ENCODE measurements around the gene MEIS3.

Gene MEIS3

DNA sequence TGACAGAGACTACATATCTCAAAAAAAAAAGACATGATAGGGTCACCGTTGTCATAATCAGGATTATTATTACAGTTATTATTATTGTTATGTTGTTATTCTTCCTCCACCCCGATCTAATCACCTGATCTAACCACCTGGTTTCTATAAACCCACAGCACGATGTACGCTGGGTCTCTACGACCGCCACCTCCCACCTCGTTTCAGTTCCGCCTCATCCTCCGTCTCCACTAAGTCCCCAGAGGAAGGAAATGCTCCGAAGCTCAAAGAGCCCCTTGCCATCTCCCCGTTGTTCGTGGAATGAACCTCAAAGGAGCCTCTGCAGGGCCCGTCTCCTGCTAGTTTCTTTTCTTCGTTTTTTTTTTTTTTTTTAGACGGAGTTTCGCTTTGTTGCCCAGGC lies 15.9 kb upstream of the MEIS3 start:
- no peak for DNase-seq (ENCODE audit: low read depth)

DNA sequence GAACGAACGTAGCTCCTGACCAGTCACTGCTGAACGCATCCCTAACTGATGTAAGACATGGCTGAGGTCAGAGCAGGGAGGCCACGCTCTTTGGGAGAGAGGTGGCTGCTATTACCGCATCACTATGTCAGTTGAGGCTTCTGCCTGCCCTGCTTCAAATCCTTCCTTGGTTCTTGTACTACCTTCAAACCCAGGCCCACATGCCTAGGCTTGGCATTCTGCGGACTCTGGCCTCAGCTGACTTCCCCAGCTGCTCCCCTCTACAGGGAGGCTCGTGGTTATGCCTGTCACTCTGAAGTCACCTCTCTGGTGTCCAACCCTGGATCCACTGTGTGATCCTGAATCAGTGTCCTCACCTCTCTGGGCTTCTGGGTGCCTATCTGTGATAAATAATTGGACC lies 14.8 kb upstream of the MEIS3 start:
- DNase-seq (ENCODE audit: low read depth): no peak

DNA sequence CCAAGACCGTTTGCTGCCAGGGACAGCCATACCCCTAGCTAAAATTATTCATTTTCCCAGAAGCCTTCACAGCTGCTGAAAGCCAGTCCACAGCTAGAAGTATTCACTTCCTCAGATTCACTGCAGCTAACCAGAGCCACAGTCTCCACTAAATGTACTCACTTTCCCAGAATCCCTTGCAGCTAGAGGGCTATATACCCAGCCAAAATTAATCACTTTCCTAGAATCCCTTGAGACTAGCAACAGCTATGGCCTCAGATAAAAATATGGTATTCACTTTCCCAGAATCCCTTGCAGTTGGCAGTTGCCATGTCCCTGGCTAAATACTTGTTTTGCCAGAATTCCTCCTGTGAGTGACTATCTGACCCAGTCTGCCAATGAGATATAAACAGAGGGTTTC lies 13.8 kb upstream of the MEIS3 start:
- no peak for DNase-seq (ENCODE audit: low read depth)

DNA sequence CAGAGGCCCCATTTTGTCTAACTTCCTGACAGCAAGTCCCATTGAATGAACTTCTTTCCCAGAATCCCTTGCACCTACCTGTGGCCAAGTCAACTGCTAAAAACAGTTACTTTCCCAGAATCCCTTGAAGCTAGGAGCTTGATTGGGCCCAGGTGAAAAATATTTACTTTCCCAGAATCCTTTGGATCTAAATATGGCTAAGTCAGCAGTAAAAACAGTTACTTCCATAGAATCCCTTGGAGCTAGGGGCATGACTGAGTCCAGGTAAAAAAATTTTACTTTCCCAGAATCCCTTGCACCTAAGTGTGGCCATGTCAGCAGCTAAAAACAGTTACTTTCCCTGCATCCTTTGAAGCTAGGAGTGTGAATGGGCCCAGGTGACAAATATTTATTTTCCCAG lies 13.2 kb upstream of the MEIS3 start:
- no peak for DNase-seq (ENCODE audit: low read depth)

DNA sequence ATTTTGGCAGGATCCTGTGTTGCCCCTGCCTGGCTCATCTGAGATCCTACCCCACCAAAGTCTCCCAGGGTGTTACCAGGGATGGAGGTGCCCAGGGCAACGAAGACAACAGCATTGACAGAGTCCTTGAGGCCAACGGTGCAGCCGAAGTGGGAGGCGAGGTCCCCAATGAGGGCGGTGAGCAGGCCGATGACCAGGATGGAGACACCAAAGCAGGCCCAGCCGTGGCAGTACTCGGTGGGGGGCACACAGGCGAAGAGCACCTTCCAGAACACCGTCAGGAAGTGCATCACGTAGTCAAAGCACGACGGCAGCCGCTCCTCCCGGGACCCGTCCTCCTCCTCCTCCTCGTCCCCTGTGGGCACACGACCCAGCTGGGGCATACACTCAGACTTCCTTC lies 12.8 kb upstream of the MEIS3 start:
- no peak for DNase-seq (ENCODE audit: low read depth)

DNA sequence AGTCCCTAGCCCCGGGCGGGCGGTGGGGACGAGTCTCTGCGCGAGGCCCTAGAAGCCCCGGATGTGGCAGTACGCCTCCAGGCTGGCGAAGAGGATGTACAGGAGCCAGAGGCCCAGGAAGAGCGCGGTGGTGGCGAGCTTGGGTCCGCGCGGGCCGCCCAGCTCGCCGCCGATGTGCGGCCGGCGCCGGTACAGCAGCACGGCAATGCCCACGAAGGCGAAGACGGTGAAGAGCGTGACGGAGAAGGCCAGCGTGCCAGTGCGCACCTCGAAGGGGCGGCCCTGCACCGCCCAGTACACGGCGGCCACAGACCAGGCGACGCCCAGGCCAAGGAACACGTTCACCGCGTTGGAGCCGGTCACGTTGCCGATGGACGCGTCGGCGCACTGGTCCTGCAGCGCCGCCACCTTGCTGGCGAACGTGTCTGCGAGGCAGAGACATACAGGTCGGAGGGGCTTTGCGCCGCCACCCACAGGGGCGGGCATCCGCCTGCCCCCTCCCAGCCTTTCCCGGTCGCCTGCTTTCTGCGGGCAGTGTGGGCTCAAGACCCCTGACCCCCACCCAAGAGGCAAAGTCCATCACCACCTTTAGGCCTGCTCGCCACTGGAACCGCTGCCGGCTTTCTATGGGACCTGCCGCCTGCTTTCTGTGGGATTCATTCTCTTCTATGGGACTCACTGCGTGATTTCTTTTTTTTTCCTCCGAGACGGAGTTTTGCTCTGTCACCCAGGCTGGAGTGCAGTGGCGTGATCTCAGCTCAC lies 10.9 kb upstream of the MEIS3 start:
- DNase-seq (ENCODE audit: low read depth): no peak

DNA sequence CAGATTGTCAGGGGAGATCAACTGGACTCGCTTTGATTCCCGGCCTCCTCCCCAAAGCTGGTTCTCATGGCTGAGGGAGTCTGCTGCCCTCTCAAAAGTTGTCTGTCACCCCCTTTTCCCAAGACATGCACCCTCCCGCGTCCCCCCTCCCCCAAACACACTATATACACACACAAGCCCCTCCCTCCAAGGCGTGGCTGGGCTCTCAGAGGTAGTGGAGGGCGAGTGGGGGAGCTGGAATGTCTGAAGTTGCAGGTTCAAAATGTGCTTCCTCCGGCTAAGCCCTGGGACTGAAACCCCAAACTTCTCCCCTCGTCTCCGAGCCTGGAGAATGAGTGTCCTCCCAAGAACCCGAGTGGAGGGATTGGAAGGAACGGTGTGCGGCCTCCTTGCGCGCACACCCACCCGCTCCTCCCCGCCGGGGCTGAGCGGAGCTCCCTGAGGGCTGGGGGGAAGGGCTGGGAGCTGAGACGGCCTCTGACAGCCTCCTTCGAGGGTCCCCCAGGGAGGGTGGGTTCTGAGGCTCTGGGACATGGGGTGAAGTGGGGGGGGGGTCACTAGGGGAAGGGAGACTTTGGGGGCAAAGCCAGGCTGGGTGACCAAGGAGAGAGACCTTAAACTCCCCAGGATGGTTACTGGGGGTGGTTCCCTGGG lies 9.9 kb upstream of the MEIS3 start:
- DNase-seq (ENCODE audit: low read depth): no peak

DNA sequence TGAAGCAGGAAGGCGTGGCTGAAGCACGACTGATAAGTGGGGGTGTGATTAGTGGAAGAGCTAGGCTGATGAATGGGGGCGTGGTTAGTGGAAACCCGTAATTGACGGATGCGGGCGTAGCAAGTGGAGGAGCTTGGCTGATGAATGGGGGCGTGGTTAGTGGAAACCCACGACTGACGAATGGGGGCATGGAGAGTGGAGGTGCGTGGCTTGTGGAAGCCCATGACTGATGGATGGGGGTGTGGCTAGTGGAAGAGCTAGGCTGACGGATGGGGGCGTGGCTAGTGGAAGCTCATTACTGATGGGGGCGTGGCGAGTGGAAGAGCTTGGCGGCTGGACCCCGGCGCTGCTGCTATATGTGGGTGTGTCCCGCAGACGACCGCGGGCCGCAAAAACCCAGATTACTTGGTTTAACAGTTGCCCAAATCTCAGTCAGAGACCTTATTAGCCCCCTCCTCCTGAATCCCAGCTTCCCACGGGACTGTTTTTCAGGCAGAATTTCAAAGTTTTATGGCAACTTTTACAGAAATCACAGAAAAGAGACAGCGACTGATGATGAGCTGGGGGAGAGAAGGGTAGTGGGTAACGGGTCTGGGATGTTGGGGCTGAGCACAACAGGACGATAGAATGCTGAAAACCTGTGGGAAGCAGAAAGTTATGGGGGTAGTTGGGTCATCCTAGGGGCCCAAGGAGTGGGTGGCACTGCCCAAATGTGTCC lies 9.0 kb upstream of the MEIS3 start:
- peak; percentile 99 for DNase-seq (ENCODE audit: low read depth)

DNA sequence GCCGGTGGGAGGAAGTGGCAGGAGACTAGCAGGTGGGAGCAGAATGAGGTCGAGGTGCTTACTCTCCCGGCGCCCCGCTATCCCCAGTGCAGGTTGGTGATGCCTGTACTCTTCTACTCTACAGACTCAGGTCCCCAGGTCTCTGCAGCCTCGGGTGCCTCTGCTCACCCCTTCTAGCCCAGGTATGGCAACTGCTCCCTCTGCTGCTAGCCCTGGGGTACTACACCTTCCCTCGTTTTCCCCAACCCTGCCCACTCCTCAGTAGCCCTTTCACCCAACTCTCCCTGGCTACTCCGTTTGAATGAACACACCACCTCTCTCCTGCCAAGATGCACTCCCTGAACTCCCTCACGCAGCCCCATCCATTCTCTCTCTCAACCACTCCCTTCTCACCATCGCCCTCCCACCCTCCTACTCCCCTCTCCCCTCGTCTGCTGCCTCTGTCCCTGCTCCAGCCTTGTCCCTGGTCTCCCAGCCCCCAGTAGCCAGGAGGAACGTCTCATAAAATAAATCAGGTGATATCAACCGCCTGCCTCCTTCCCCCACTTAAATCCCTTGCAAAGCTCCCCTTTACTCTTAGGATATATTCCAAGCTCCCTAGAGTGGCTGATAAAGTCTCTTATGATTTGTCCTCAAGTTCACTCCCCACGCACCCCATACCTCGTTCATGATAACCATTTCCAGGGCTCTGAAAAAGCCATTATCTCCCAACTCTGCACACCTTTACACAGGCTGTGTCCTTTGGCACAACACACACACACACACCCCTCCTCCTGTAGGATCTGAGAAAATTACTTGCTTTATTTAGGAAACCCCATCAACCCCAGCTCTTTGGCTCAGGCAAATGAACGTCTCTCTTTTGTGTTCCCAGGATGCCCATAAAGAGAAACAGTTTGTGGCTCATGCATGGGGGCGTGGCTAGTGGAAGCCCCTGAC lies 8.2 kb upstream of the MEIS3 start:
- DNase-seq (ENCODE audit: low read depth): no peak

DNA sequence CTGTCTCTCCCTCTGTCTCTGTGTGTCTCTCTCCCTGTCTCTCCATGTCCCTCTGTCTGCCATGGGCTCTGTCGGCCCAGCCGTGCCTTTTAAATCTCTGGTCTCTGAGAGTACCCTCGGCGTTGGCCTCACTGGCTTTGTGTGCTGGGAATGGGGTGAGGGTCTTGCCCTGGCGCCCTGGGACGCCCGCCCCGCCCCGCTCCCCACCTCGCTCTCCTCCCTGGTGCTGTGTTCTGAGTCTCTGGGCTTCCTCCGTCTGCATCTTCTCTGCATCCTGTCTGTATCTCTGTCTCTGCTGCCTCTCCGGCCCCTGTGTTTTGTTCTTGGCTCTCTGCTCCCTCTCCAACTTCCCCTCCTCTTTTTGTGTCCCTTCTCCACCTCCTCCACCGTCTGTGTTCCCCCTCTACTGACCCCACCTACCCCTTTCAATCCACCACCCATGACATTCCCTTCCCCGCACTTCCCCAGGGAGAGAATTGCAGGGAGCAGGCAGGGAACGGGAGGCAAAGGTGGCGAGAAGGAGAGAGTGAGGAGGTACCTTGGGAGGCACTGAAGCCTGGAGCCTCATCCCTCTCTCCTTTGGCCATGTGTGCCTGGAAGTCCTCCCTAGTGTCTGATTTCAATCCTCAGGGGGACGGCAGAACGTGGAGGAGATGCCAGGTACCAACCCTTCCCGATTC lies 4.0 kb upstream of the MEIS3 start:
- no peak for DNase-seq (ENCODE audit: low read depth)

DNA sequence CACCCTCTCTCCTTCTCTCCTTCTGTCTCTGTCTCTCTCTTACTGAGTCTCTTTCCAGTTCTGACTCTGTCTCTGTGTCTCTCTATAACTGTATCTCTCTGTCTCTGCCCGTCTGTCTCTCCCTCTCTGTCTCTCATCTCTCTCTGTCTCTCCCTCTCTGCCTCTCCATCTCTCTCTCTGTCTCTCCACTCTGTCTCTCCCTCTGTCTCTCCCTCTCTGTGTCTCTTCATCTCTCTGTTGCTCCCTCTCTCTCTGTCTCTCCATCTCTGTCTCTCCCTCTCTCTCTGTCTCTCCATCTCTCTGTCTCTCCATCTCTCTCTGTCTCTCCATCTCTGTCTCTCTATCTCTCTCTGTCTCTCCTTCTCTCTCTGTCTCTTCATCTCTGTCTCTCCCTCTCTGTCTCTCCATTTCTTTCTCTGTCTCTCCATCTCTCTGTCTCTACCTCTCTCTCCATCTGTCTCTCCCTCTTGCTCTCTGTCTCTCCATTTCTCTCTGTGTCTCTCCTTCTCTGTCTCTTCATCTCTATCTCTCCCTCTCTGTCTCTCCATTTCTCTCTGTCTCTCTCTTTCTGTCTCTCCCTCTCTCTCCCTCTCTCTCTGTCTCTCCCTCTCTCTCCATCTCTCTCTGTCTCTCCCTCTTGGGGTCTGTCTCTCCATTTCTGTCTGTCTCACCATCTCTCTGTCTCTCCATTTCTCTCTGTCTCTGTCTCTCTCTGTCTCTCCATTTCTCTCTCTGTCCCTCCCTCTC lies 3.3 kb upstream of the MEIS3 start:
- DNase-seq (ENCODE audit: low read depth): no peak

DNA sequence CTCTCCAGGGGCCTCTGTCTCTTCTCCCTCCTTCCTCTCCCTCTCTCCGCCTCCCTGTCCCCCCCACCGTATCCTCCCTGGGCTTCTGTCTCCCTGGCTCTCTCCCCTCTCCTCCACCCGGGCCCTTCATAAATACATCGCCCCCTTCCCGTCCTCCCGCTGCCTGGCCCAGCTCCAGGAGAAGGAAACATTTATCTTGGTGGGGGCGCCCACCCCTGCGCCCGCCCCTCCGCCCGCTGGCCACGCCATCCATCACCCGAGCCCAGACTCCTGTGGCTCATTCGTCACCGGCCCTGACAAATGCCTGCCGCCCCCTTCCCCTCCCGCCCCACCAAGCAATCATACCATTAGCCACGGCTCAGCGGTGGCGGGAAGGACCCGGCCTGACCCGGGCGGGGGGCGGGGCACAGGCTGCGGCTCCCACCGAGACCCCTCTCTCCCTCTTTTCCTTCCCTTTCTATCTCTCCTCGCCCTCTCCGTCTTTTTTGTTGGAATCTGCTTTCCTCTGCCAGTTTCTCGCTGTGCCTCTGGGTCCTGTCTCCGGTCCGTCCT lies 2.6 kb upstream of the MEIS3 start:
- DNase-seq (ENCODE audit: low read depth): no peak

DNA sequence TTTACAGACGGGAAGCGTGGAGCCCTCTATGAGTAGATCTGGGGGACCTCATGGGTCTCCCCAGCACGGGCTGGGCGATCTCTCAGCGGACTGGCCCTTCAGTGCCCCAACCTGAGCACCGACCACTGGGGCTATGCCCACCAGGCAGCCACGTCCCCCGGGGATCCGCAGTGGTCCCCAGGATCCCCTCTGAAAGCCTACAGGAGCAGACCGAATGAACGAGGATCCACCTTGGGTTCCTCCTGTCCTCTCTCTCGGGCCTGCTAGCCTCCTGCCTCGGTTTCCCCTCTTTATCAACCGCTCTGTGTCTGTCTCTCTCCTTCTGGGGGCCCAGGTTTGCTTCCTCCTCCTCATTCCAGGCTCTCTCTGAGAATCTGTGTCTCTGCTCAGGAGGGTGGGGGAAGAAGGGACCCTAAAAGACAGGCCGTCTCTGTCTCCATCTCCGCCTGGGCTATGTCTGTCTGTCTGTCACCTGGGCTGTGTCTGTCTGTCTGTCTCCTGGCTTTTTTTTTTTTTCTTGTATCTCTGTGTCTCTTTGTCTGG lies 2.0 kb upstream of the MEIS3 start:
- DNase-seq (ENCODE audit: low read depth): no peak

DNA sequence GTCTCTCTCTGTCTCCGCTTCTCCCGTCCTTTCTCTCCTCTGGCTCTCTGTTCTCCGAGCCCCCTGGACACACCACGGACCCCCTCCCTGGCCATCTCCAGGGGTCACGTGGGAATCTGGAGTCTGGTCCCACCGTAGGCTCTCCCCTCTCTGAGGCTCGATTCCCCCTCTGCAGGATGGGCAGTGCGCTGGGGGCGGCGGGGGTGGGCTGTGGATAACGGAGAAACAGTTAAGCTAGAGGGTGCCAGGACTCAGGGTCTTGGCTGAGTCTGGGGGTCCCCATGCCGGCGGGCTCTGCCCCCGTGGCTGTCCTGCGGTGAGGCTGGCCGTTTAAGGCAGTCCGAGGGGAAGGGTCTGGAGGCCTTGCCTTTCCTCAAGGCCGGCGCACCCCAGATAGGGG lies 462 bp upstream of the MEIS3 start:
- no peak for DNase-seq (ENCODE audit: low read depth)

DNA sequence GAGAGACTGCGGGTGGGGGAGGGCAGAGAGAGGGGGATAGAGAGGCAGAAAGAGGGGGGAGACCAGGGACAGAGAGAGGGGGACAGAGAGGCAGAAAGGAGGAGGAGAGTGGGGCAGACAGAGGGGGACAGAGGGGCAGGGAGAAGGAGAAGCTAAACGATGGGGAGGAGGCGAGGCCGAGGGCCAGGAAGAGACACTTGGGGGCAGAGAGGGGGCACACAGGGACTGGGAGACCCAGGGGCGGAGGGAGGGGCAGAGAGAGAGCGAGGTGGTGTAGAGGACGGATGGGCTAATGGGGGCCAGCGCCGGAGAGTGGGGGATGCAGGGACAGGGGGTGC lies 666 bp downstream of the MEIS3 start:
- DNase-seq (ENCODE audit: low read depth): no peak

DNA sequence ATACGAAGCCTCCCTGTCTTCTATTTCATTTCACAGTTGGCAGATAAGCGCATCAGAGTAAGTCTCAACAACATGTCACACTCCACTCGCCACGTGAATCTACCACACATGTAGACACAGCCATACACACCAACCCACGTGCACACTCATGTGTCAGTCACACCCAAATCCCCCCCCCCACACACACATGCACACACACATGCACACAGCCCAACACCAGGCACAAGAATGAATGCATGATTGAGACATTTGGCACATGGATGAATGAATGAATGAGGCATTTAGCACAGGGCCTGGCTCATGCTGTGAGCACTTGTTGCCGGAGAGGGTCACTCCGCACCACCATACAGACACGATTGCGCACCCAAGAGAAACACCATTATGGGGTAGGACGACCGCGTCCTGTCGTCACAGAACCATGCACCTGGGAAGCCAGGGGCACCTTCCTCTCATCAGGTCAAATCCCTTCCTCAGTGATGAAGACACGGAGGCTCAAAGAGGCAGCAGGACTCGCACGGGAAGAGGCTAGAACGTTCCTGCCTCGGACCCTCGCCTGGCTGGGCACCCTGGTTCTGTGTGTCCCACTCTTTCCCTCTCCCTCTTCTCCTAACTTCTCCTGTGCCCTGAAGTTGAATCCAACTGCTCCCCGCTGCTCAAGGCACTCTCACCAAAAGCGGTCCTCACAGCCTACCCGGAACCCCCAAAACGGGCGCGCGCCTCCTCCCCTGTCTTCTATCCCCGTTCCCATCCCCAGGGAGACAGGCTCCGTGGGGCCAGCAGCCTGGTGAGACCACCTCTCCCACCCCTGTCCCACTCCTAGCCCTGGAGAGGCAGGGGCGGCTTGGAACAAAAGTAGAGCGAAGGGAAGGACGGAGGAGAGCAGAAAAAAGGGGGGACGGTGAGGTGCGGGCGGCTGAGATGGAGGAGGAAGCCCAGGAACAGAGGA lies 1.3 kb downstream of the MEIS3 start:
- DNase-seq (ENCODE audit: low read depth): no peak

DNA sequence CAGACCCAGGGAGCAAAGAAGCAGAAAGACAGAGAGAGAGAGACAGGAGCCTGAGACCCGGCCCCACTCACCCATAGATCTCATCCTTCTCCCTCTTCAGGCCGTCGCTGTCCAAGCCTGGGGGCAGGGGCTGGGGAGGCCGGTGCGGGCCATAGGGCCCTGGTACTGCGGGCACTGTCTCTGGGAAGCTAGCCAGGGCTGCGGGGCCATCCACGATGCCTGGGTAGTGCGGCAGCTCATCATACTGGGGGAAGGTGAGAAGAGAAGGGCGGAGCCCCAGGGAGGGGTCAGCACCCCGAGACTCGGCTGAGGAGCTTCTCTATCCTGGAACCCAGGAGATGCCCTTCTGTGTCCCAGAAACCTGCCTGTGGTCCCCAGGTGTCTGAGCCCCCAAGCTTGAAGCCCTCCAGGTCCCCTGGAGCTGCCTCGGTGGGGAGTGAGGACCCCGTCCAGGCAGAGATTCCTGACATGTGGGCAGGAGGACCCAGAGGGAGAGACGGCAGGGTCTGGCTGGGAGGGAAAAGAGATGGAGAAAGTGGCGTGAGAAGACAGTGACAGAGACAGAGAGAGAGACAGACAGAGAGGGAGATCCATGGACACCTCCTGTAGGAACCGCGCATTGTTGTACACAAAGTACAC lies 2.1 kb downstream of the MEIS3 start:
- no peak for DNase-seq (ENCODE audit: low read depth)

DNA sequence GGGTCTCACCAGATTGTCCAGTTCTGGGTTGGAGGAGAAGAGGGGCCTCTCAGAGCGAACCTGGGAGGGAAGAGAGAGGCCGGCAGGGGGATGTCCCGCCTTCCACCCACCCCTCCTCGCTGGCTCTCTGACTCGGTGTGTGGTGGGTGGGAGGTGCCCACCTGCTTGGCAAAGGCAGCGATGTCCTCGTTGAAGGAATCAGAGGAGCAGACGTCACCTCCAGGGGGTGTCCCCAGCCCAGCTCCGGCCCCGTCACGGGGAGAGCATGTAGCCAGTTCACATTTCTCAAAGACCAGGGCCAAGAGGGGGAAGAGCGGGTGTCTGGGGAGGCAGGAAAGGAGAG lies 2.7 kb downstream of the MEIS3 start:
- DNase-seq (ENCODE audit: low read depth): no peak

Data from HS-5 (cell line).